GM21786 (cell line): ENCODE measurements around the gene CABP2.
"Not testable (repeated sequence)": the region's sequence is repeated elsewhere in the genome, so short reads cannot be mapped to it uniquely, and the experiment has no call there.

ENCODE experiments used
- ATAC-seq: cut with Tn5 transposase; IDR thresholded peaks from one replicate; pipeline ENCODE4 v1.9.1; 2021; ENCODE audit not compliant: unreplicated experiment

CABP2 gene

GRCh38 chr11:67482275-67482826, 40.9 kb downstream of the CABP2 start:
- no peak for ATAC-seq

GRCh38 chr11:67477344-67478050, 45.7 kb downstream of the CABP2 start:
- not testable (repeated sequence) for ATAC-seq

GRCh38 chr11:67476692-67477091, 46.6 kb downstream of the CABP2 start:
- not testable (repeated sequence) for ATAC-seq

GRCh38 chr11:67472882-67473281, 50.4 kb downstream of the CABP2 start:
- no peak for ATAC-seq

GRCh38 chr11:67470337-67471002, 52.8 kb downstream of the CABP2 start:
- no peak for ATAC-seq

- ATAC-seq, result no peak
Observed at GRCh38 chr11:67469508-67469811, 53.8 kb downstream of the CABP2 start.
